ENCODE results near the gene GTPBP4. TPM values are rescaled to one million over a fixed set of nuclear protein-coding genes. Genes with fewer than 3 reads are reported as not detected.

Gene GTPBP4
- total RNA-seq, 1 donor from 2014 or later: 57.8 TPM

DNA sequence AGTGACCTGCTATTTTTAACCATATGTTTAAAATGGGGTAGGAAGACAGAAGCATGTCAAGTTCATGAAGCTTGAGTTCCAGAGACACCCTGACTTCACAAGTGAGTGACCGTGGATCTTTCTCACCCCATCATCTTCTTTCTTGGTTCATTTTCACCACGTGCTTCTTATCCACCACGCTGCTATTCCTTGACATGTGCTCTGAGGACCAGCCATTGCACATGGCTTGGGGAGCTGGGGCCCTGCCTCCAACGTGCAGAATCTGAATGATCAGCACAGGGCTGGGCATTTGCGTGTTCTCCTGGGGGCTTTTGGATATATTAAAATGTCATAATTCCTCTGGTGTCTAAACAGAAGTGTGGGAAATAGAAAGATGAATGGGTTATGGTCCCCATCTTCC, 25.0 kb upstream of the GTPBP4 start:
- no peak for DNase-seq (ENCODE audit: extremely low spot score, unreplicated experiment)
- peaks cover 4% of the 10 kb centered on the region for H3K4me1 Mint-ChIP-seq (ENCODE audit: unreplicated experiment)
- H3K27ac Mint-ChIP-seq: no peak overlapping the region
- no peak overlapping the region for H3K4me3 Mint-ChIP-seq
- no peaks in the 10 kb centered on the region for H3K9me3 Mint-ChIP-seq
- no peaks in the 10 kb centered on the region for H3K36me3 Mint-ChIP-seq
- TF ChIP-seq, protein P1, sequence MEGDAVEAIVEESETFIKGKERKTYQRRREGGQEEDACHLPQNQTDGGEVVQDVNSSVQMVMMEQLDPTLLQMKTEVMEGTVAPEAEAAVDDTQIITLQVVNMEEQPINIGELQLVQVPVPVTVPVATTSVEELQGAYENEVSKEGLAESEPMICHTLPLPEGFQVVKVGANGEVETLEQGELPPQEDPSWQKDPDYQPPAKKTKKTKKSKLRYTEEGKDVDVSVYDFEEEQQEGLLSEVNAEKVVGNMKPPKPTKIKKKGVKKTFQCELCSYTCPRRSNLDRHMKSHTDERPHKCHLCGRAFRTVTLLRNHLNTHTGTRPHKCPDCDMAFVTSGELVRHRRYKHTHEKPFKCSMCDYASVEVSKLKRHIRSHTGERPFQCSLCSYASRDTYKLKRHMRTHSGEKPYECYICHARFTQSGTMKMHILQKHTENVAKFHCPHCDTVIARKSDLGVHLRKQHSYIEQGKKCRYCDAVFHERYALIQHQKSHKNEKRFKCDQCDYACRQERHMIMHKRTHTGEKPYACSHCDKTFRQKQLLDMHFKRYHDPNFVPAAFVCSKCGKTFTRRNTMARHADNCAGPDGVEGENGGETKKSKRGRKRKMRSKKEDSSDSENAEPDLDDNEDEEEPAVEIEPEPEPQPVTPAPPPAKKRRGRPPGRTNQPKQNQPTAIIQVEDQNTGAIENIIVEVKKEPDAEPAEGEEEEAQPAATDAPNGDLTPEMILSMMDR (conservative IDR thresholded peaks at IDR 0.05): no peak
- peaks cover 10% of the 10 kb centered on the region for H3K27me3 Mint-ChIP-seq

DNA sequence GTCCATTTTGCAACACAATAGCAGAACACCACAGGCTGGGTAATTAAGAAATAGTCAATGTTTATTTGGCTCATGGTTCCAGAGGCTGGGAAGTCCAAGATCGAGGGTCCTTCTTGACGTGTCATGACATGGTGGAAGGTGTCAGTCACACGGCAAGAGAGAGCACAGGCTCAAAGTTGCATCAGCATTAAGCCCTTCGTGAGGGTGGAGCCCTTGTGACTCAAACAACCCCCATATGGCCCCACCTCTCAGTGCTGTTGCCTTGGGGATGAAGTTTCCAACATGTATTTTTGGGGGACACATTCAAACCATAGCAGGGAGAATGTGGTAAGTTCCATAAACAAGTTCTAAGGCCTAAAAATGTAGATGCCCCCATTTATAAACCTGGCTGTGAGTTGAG, 24.6 kb upstream of the GTPBP4 start:
- DNase-seq (ENCODE audit: extremely low spot score, unreplicated experiment): no peak
- H3K4me1 Mint-ChIP-seq (ENCODE audit: unreplicated experiment): peaks cover 4% of the 10 kb centered on the region
- no peak overlapping the region for H3K4me3 Mint-ChIP-seq
- TF ChIP-seq, protein P1 (conservative IDR thresholded peaks at IDR 0.05): no peak
- H3K9me3 Mint-ChIP-seq: no peaks in the 10 kb centered on the region
- no peak overlapping the region for H3K27ac Mint-ChIP-seq
- peaks cover 9% of the 10 kb centered on the region for H3K27me3 Mint-ChIP-seq
- no peaks in the 10 kb centered on the region for H3K36me3 Mint-ChIP-seq

DNA sequence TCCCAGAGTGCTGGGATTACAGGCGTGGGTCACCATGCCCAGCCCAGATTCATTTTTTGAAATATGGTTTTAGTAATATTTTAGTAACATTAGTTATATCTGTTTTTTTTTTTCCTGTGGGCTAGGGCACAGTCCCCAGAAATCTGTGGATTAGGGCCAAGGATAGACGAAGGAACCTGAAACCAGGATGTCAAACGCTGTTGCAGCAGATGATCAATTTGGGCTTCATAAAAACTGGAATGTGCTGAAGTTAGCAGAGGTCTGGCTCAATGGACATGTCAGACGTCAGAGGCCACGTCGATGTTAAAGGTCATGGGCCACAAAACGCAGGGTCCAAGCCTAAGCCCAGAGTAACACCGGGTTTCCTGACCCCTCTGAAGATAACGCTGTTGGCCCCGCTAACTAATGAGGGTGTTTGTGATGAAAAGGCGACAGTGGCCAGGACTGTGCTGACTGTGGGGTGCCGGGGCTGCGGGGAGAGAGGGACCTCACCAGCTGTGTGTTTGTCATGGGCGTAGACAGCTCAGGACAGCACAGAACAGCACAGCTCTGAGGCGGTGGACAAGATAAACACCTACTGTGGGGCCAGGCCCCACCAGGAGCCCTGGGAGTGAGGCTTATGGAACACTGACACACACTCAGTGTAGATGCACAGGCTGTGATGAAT, 23.8 kb upstream of the GTPBP4 start:
- H3K4me1 Mint-ChIP-seq (ENCODE audit: unreplicated experiment): peaks cover 4% of the 10 kb centered on the region
- no peak overlapping the region for H3K4me3 Mint-ChIP-seq
- H3K27me3 Mint-ChIP-seq: peaks cover 10% of the 10 kb centered on the region
- H3K27ac Mint-ChIP-seq: no peak overlapping the region
- H3K36me3 Mint-ChIP-seq: no peaks in the 10 kb centered on the region
- H3K9me3 Mint-ChIP-seq: no peaks in the 10 kb centered on the region
- DNase-seq (ENCODE audit: extremely low spot score, unreplicated experiment): no peak
- TF ChIP-seq, protein P1 (conservative IDR thresholded peaks at IDR 0.05): no peak

DNA sequence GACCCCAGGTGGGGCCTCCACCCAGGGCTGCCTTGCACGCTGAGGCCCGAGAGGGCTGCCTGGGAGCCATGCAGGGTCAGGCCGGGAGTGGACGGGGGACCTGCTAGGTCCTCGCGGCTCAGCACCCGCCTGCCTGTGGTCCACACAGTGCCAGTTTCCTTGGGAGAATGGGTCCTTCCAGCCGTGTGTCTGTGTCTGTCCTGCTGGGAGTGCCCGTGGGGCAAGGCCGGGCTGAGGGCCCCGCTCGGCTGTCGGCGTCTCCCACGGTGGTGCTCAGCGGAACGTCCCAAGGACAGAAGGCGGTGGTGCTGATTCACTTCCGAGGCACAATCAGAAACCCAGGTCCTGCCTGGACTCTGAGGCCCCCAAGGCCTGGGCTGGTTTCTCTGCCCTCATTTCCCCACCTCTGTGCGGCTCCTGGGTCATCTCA, 23.2 kb upstream of the GTPBP4 start:
- Mint-ChIP-seq H3K36me3 (no peaks in the 10 kb centered on the region), H3K27ac (no peak overlapping the region), H3K4me1 (ENCODE audit: unreplicated experiment) (peaks cover 4% of the 10 kb centered on the region), H3K27me3 (peaks cover 7% of the 10 kb centered on the region), H3K9me3 (no peaks in the 10 kb centered on the region), H3K4me3 (no peak overlapping the region)
- DNase-seq (ENCODE audit: extremely low spot score, unreplicated experiment): no peak
- TF ChIP-seq, protein P1 (conservative IDR thresholded peaks at IDR 0.05): no peak

DNA sequence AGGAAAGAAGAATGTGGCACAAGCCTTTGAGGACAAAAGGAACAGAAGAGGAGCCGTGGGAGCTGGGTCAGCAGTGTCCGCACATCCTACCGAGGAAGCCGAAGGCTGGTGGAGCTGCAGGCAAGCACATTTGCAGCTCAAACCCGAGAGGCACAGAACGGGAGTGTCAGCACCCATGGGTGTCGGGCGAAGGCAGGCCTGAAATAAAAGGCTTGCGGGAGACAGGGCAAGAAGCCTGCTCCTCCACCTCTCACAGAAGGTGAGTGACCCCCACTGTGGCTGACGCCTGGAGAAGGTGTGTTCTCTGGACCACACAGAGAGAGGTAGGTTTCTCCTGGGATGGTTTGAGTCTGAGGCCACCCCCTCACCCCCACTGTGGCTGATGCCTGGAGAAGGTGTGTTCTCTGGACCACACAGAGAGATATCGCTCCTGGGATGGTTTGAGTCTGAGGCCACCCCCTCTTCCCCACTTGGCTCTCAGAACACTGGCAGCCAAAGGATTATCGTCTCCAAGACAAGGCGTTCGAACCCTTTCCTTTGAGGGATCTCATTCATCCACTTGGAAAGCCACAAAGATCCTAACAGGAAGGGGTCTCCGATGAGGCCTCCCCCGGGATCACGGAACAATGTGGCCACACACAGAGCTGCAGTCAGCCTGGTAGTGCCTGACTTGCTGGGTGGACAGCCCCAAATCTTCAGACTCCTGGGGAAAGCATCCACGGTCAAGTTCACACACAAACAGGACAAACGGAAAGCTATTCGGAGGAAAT, 21.6 kb upstream of the GTPBP4 start:
- peaks cover 17% of the 10 kb centered on the region for H3K4me1 Mint-ChIP-seq (ENCODE audit: unreplicated experiment)
- H3K4me3 Mint-ChIP-seq: no peak overlapping the region
- no peaks in the 10 kb centered on the region for H3K36me3 Mint-ChIP-seq
- no peak overlapping the region for H3K27ac Mint-ChIP-seq
- H3K9me3 Mint-ChIP-seq: no peaks in the 10 kb centered on the region
- no peak for DNase-seq (ENCODE audit: extremely low spot score, unreplicated experiment)
- TF ChIP-seq, protein P1 (conservative IDR thresholded peaks at IDR 0.05): no peak
- peaks cover 6% of the 10 kb centered on the region for H3K27me3 Mint-ChIP-seq

Measured in type B pancreatic cell (in vitro differentiated cells).